ENCODE measurements around the gene ESRP2.

The ESRP2 gene

DNA sequence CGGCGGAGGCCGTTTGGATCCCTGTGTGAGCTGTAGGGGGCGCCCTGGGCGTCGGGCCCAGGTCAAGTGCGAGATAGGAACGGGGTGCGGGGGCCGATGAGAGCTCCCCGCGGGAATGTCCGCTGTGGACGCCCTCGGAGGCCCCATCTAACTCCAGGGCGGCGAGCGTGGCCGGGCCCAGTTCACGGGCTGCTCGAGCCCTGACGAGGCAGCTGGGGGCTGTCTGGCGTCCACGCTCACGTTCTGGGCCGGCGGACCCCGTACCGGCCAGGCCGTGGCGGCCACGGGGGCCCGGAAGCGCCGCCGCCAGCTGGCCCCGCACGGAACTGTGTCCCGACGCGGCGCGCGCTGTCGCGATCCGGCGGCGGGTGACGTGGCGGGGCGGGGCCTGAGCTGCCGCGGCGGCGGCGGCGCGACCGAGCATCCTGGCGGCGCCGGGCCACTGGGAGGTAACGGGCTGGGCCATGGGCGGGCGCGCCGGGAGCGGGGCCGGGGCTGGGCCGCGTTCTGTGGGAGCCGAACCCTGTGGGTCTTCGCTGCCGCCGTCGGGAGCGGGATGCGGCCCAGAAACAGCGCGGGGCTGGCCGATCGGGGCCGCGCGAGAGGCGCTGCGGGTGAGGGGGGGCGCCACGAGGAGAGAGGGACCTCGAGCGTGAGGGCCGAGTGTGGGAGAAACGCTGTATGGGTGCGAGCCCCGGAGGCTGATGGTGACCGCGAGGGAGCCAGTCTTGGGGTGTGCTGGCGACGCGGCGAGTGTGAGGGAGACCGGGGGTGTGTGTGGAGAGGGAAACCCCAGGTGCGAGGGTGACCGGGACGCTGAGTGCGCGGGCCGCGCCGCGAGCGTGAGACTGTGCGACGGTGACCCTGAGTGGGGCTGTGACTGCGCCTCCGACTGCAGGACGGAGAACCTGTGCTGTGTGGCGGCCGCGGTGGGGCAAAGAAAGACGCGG lies 28.5 kb upstream of the ESRP2 start, which contains the start of gene SLC7A6:
Gene SLC7A6 (plus strand): TSS at position 399 of the 950 bp plus-strand sequence. CDS start 10,201 bp downstream, outside the sequence.
- peaks cover 6% of the 10 kb centered on the region; the same call in 1 of the 2 replicates for H3K36me3 ChIP-seq (ENCODE audit: insufficient read depth, low read length)
- H3K27me3 ChIP-seq (ENCODE audit: insufficient read depth, low read length, poor library complexity, severe bottlenecking): no peaks in the 10 kb centered on the region
- no peaks in the 10 kb centered on the region for H3K9me3 ChIP-seq (ENCODE audit: insufficient read depth, low read depth, low read length)
- no peak for TF ChIP-seq EZH2phosphoT487 (IDR thresholded peaks at IDR 0.05; ENCODE audit: borderline replicate concordance)
- TF ChIP-seq, protein P1, sequence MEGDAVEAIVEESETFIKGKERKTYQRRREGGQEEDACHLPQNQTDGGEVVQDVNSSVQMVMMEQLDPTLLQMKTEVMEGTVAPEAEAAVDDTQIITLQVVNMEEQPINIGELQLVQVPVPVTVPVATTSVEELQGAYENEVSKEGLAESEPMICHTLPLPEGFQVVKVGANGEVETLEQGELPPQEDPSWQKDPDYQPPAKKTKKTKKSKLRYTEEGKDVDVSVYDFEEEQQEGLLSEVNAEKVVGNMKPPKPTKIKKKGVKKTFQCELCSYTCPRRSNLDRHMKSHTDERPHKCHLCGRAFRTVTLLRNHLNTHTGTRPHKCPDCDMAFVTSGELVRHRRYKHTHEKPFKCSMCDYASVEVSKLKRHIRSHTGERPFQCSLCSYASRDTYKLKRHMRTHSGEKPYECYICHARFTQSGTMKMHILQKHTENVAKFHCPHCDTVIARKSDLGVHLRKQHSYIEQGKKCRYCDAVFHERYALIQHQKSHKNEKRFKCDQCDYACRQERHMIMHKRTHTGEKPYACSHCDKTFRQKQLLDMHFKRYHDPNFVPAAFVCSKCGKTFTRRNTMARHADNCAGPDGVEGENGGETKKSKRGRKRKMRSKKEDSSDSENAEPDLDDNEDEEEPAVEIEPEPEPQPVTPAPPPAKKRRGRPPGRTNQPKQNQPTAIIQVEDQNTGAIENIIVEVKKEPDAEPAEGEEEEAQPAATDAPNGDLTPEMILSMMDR (conservative IDR thresholded peaks at IDR 0.05; ENCODE audit: low read length): no peak; the same call in 1 of the 2 replicates
- H3K4me1 ChIP-seq (ENCODE audit: insufficient read depth, low read length, poor library complexity, severe bottlenecking): peaks cover 18% of the 10 kb centered on the region
- peak within 1 kb of the TSS; percentile 87 for H2AFZ ChIP-seq (ENCODE audit: low read length)
- peak within 1 kb of the TSS; percentile 76 for H3K4me3 ChIP-seq (ENCODE audit: low read length, poor library complexity, severe bottlenecking)
- peaks cover 49% of the 10 kb centered on the region for H3K79me2 ChIP-seq (ENCODE audit: insufficient read depth, low read length)
- H3F3A ChIP-seq (ENCODE audit: low read depth): no peaks in the 10 kb centered on the region
- H3K9me2 ChIP-seq (replicated peaks; ENCODE audit: low read depth, low read length): no peaks in the 10 kb centered on the region
- H3K4me2 ChIP-seq (ENCODE audit: low read depth, low read length, poor library complexity, severe bottlenecking): peak within 1 kb of the TSS; percentile 81
- peak within 1 kb of the TSS; percentile 89 for H3K9ac ChIP-seq (ENCODE audit: low read depth, low read length, poor library complexity, severe bottlenecking)
- peaks cover 14% of the 10 kb centered on the region for H4K20me1 ChIP-seq (ENCODE audit: insufficient read depth, low read length, poor library complexity, severe bottlenecking)

DNA sequence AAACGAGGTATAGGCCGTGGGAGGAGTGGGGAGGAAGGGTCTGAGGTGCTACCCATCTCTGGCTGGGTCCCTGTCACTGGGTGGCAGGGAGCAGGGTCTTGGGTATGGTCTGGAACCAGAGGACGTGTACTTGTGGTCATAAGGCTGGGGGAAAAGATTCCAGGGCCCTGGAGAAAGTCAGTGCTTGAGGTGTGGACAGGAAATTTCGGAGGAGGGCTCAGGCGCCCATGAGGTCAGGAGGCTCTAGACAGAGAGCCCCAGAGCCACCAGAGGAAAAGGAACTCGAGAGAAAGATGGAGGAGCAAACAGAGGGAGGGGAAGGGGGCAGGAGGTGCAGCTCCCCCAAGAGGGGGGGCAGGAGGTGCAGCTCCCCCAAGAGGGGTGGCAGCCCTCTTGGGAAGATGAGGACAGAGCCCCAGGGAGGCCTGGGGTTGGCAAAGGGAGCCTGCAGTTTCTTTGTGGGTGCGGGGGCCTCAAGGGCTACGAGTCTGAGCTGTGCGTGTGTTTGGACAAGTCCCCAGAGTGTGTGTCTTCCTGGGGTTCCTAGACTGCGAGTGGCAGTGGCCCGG lies 27.7 kb upstream of the ESRP2 start:
- Histone ChIP-seq H3K9ac (ENCODE audit: low read depth, low read length, poor library complexity, severe bottlenecking) (peak overlapping the region; percentile 89), H2AFZ (ENCODE audit: low read length) (peak overlapping the region; percentile 80)
- TF ChIP-seq, protein P1 (conservative IDR thresholded peaks at IDR 0.05; ENCODE audit: low read length): peak; percentile 77; the same call in 1 of the 2 replicates
- no peak for TF ChIP-seq EZH2phosphoT487 (IDR thresholded peaks at IDR 0.05; ENCODE audit: borderline replicate concordance)

DNA sequence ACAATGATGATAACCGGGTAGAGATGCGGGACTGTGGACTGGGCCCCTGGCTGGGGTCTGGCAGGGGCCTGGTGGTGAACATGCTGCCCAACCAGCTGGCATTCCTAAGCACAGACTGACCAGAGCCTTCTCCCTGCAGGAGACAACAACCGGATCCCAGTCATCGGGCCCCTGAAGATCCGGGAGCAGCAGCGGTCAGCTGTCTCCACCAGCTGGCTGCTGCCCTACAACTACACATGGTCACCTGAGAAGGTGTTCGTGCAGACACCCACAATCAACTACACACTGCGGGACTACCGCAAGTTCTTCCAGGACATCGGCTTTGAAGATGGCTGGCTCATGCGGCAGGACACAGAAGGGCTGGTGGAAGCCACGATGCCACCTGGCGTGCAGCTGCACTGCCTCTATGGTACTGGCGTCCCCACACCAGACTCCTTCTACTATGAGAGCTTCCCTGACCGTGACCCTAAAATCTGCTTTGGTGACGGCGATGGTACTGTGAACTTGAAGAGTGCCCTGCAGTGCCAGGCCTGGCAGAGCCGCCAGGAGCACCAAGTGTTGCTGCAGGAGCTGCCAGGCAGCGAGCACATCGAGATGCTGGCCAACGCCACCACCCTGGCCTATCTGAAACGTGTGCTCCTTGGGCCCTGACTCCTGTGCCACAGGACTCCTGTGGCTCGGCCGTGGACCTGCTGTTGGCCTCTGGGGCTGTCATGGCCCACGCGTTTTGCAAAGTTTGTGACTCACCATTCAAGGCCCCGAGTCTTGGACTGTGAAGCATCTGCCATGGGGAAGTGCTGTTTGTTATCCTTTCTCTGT lies 23.3 kb upstream of the ESRP2 start:
- Histone ChIP-seq H3K9me3 (ENCODE audit: insufficient read depth, low read depth, low read length) (no peaks in the 10 kb centered on the region), H3K4me3 (ENCODE audit: low read length, poor library complexity, severe bottlenecking) (no peak overlapping the region), H2AFZ (ENCODE audit: low read length) (no peak overlapping the region), H3K27me3 (ENCODE audit: insufficient read depth, low read length, poor library complexity, severe bottlenecking) (no peaks in the 10 kb centered on the region), H3K9ac (ENCODE audit: low read depth, low read length, poor library complexity, severe bottlenecking) (peak overlapping the region; percentile 68), H3K79me2 (ENCODE audit: insufficient read depth, low read length) (no peaks in the 10 kb centered on the region), H4K20me1 (ENCODE audit: insufficient read depth, low read length, poor library complexity, severe bottlenecking) (no peaks in the 10 kb centered on the region), H3F3A (ENCODE audit: low read depth) (no peaks in the 10 kb centered on the region), H3K9me2 (replicated peaks; ENCODE audit: low read depth, low read length) (no peaks in the 10 kb centered on the region), H3K4me2 (ENCODE audit: low read depth, low read length, poor library complexity, severe bottlenecking) (no peak overlapping the region), H3K4me1 (ENCODE audit: insufficient read depth, low read length, poor library complexity, severe bottlenecking) (peaks cover 33% of the 10 kb centered on the region), H3K36me3 (ENCODE audit: insufficient read depth, low read length) (peaks cover 24% of the 10 kb centered on the region; the same call in 1 of the 2 replicates)
- TF ChIP-seq, protein P1 (conservative IDR thresholded peaks at IDR 0.05; ENCODE audit: low read length): no peak
- no peak for TF ChIP-seq EZH2phosphoT487 (IDR thresholded peaks at IDR 0.05; ENCODE audit: borderline replicate concordance)

More for the DNA sequence above, 27.7 kb upstream of the ESRP2 start:
- Histone ChIP-seq H3K4me2 (ENCODE audit: low read depth, low read length, poor library complexity, severe bottlenecking) (peak overlapping the region; percentile 78), H3K27me3 (ENCODE audit: insufficient read depth, low read length, poor library complexity, severe bottlenecking) (no peaks in the 10 kb centered on the region), H4K20me1 (ENCODE audit: insufficient read depth, low read length, poor library complexity, severe bottlenecking) (peaks cover 9% of the 10 kb centered on the region), H3K4me3 (ENCODE audit: low read length, poor library complexity, severe bottlenecking) (peak overlapping the region; percentile 76), H3K4me1 (ENCODE audit: insufficient read depth, low read length, poor library complexity, severe bottlenecking) (peaks cover 18% of the 10 kb centered on the region), H3K79me2 (ENCODE audit: insufficient read depth, low read length) (peaks cover 42% of the 10 kb centered on the region), H3F3A (ENCODE audit: low read depth) (no peaks in the 10 kb centered on the region), H3K9me2 (replicated peaks; ENCODE audit: low read depth, low read length) (no peaks in the 10 kb centered on the region), H3K36me3 (ENCODE audit: insufficient read depth, low read length) (peaks cover 10% of the 10 kb centered on the region; the same call in 1 of the 2 replicates), H3K9me3 (ENCODE audit: insufficient read depth, low read depth, low read length) (no peaks in the 10 kb centered on the region)
